Adrenal gland (tissue), 5 donors: ENCODE measurements around the gene HMCN2.

ENCODE experiments used
- POLR2A ChIP-seq, 2 donors: fragments of 450-650 bp; IDR thresholded peaks; one replicate each; pipeline ENCODE4 v1.6.1; 2017; ENCODE audit warnings: antibody characterized with exemption in 2 of 2, mild to moderate bottlenecking in 2 of 2, moderate library complexity in 1 of 2
- TF ChIP-seq, protein P1 (sequence below), 6 experiments: fragments of 450-650 bp in 4 of 6; fragments of 200-600 bp in 2 of 6; sonication (generic) in 1 of 6; IDR thresholded peaks; 1 replicate in 5 of 6; 2 replicates in 1 of 6; pipeline versions ENCODE4 v1.5.1 to v1.8.0; 2016 to 2021; ENCODE audit warnings: antibody characterized with exemption in 6 of 6, mild to moderate bottlenecking in 2 of 6, moderate library complexity in 1 of 6
- donor health status: DM: no; HTN: no; CAD: no.

DNA sequence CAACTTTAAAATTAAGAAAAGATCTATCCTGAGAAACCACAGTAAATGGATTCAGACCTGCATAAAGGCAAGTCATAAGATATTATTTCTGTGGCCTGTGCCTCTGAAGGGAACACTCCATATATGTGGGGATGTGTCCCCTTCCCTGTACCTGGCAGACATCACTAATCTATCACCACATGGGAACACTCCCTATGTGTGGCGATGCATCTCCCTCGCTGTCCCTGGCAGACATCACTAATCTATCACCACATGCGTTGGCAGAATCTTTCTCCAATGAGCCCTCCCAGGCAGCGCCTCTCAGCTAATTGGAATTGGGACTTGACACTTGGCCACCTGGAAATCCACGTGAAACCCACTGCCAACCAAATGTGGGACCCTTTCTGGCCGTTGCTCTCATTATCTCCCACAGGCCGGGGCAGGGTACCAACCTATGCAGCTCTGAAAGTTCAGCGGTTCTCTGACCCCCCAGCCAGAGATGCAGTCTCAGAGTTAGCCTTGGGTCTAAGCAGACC, 154.0 kb downstream of the HMCN2 start:
- TF ChIP-seq POLR2A (IDR thresholded peaks at IDR 0.05): no peak
- TF ChIP-seq, protein P1, sequence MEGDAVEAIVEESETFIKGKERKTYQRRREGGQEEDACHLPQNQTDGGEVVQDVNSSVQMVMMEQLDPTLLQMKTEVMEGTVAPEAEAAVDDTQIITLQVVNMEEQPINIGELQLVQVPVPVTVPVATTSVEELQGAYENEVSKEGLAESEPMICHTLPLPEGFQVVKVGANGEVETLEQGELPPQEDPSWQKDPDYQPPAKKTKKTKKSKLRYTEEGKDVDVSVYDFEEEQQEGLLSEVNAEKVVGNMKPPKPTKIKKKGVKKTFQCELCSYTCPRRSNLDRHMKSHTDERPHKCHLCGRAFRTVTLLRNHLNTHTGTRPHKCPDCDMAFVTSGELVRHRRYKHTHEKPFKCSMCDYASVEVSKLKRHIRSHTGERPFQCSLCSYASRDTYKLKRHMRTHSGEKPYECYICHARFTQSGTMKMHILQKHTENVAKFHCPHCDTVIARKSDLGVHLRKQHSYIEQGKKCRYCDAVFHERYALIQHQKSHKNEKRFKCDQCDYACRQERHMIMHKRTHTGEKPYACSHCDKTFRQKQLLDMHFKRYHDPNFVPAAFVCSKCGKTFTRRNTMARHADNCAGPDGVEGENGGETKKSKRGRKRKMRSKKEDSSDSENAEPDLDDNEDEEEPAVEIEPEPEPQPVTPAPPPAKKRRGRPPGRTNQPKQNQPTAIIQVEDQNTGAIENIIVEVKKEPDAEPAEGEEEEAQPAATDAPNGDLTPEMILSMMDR (IDR thresholded peaks at IDR 0.05): no peak
